ENCODE data around the gene GPR137. TPM values are rescaled to one million over a fixed set of nuclear protein-coding genes. Genes with fewer than 3 reads are reported as not detected.

GPR137 gene

GRCh38 chr11:64337538-64338249 lies 52.0 kb downstream of the GPR137 start:
- no peaks in the 10 kb centered on the region for H3K27me3 ChIP-seq (ENCODE audit: control insufficient read depth, insufficient read depth, low read length)
- no peaks in the 10 kb centered on the region for H3K9me3 ChIP-seq (replicated peaks; ENCODE audit: low read length)
- no peaks in the 10 kb centered on the region for H3K36me3 ChIP-seq (ENCODE audit: insufficient read depth, low read length)
- no peak overlapping the region for H3K4me3 ChIP-seq (ENCODE audit: low read length)
- H3K4me1 ChIP-seq (ENCODE audit: control insufficient read depth, insufficient read depth, low read length), result peaks cover 18% of the 10 kb centered on the region
- no peak overlapping the region for H3K9ac ChIP-seq (ENCODE audit: low read depth, low read length)
- H3K4me2 ChIP-seq (ENCODE audit: low read length), result no peak overlapping the region

- H3K4me1 ChIP-seq (ENCODE audit: control insufficient read depth, insufficient read depth, low read length), result peaks cover 18% of the 10 kb centered on the region
Observed at GRCh38 chr11:64338716-64339115, 53.1 kb downstream of the GPR137 start.

More at GRCh38 chr11:64338716-64339115, 53.1 kb downstream of the GPR137 start:
- Histone ChIP-seq H3K36me3 (ENCODE audit: insufficient read depth, low read length) (no peaks in the 10 kb centered on the region), H3K4me3 (ENCODE audit: low read length) (no peak overlapping the region), H3K4me2 (ENCODE audit: low read length) (no peak overlapping the region), H3K27me3 (ENCODE audit: control insufficient read depth, insufficient read depth, low read length) (no peaks in the 10 kb centered on the region), H3K9me3 (replicated peaks; ENCODE audit: low read length) (no peaks in the 10 kb centered on the region), H3K9ac (ENCODE audit: low read depth, low read length) (no peak overlapping the region)

Small RNA genes lying within 50 kb of the gene (small RNA-seq; reads per million reads assigned to genes)
- gene RF00019, result not detected
